Loucy (cell line): Measurements from ENCODE around the gene DUSP2.

ENCODE experiments used
- H2AFZ ChIP-seq: fragments of 200-600 bp; sonication (generic); 2 replicates; pipeline ENCODE4 v1.6.0; 2016; ENCODE audit warnings: antibody characterized with exemption, mild to moderate bottlenecking, low read length, moderate library complexity
- H3F3A ChIP-seq: fragments of 200-600 bp; 2 replicates; pipeline ENCODE4 v1.6.0; 2016; ENCODE audit warnings: antibody characterized with exemption, low read depth, mild to moderate bottlenecking
- H3K27me3 ChIP-seq: fragments of 200-600 bp; sonication (generic); 2 replicates; pipeline ENCODE4 v1.6.1; 2014; ENCODE audit warnings: low read length, mild to moderate bottlenecking; ENCODE audit not compliant: insufficient read depth, poor library complexity, severe bottlenecking
- H3K36me3 ChIP-seq: fragments of 200-600 bp; sonication (generic); 2 replicates; pipeline ENCODE4 v1.6.1; 2016; ENCODE audit warnings: low read length; ENCODE audit not compliant: insufficient read depth
- H3K4me1 ChIP-seq: fragments of 200-600 bp; sonication (generic); 2 replicates; pipeline ENCODE4 v1.5.1; 2014; ENCODE audit warnings: low read length, mild to moderate bottlenecking; ENCODE audit not compliant: insufficient read depth, poor library complexity, severe bottlenecking
- H3K4me2 ChIP-seq: fragments of 200-600 bp; sonication (generic); 2 replicates; pipeline ENCODE4 v1.6.0; 2014; ENCODE audit warnings: antibody characterized with exemption, low read length, low read depth, mild to moderate bottlenecking; ENCODE audit not compliant: poor library complexity, severe bottlenecking
- H3K4me3 ChIP-seq: fragments of 200-600 bp; sonication (generic); 2 replicates; pipeline ENCODE4 v1.5.1; 2014; ENCODE audit warnings: low read length, mild to moderate bottlenecking, mixed read lengths; ENCODE audit not compliant: poor library complexity, severe bottlenecking
- H3K79me2 ChIP-seq: fragments of 200-600 bp; sonication (generic); 2 replicates; pipeline ENCODE4 v1.6.1; 2014; ENCODE audit warnings: low read length; ENCODE audit not compliant: insufficient read depth
- H3K9ac ChIP-seq: fragments of 200-600 bp; sonication (generic); 2 replicates; pipeline ENCODE4 v1.6.0; 2014; ENCODE audit warnings: mild to moderate bottlenecking, low read depth, low read length, moderate library complexity; ENCODE audit not compliant: poor library complexity, severe bottlenecking
- H3K9me2 ChIP-seq: fragments of 200-600 bp; sonication (generic); replicated peaks from 2 replicates; pipeline ENCODE4 v1.6.1; 2016; ENCODE audit warnings: low read depth, low read length, mixed read lengths
- H3K9me3 ChIP-seq: fragments of 200-600 bp; sonication (generic); 2 replicates; pipeline ENCODE4 v1.6.1; 2014; ENCODE audit warnings: mild to moderate bottlenecking, antibody characterized with exemption, low read length, low read depth; ENCODE audit not compliant: insufficient read depth
- H4K20me1 ChIP-seq: fragments of 200-600 bp; sonication (generic); 2 replicates; pipeline ENCODE4 v1.6.0; 2014; ENCODE audit warnings: antibody characterized with exemption, low read length, mild to moderate bottlenecking; ENCODE audit not compliant: insufficient read depth, poor library complexity, severe bottlenecking
- EZH2phosphoT487 ChIP-seq: fragments of 200-600 bp; IDR thresholded peaks from 2 replicates; pipeline ENCODE4 v1.6.1; 2018; ENCODE audit warnings: antibody characterized with exemption, mild to moderate bottlenecking, moderate library complexity, borderline replicate concordance
- TF ChIP-seq, protein P1 (sequence below): fragments of 200-600 bp; sonication (generic); conservative IDR thresholded peaks from 2 replicates; pipeline ENCODE4 v1.5.1; 2014; ENCODE audit warnings: mild to moderate bottlenecking, antibody characterized with exemption, low read length

Gene DUSP2, protein sequence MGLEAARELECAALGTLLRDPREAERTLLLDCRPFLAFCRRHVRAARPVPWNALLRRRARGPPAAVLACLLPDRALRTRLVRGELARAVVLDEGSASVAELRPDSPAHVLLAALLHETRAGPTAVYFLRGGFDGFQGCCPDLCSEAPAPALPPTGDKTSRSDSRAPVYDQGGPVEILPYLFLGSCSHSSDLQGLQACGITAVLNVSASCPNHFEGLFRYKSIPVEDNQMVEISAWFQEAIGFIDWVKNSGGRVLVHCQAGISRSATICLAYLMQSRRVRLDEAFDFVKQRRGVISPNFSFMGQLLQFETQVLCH

GRCh38 chr2:96145036-96145847, at the start of gene DUSP2:
TSS of gene DUSP2 (minus strand) at chr2:96145440. CDS start at chr2:96145354, 86 bp downstream.
- TF ChIP-seq EZH2phosphoT487, result no peak
- TF ChIP-seq, protein P1, sequence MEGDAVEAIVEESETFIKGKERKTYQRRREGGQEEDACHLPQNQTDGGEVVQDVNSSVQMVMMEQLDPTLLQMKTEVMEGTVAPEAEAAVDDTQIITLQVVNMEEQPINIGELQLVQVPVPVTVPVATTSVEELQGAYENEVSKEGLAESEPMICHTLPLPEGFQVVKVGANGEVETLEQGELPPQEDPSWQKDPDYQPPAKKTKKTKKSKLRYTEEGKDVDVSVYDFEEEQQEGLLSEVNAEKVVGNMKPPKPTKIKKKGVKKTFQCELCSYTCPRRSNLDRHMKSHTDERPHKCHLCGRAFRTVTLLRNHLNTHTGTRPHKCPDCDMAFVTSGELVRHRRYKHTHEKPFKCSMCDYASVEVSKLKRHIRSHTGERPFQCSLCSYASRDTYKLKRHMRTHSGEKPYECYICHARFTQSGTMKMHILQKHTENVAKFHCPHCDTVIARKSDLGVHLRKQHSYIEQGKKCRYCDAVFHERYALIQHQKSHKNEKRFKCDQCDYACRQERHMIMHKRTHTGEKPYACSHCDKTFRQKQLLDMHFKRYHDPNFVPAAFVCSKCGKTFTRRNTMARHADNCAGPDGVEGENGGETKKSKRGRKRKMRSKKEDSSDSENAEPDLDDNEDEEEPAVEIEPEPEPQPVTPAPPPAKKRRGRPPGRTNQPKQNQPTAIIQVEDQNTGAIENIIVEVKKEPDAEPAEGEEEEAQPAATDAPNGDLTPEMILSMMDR, result no peak
- no peaks in the 10 kb centered on the region for H3K9me3 ChIP-seq
- H3K4me3 ChIP-seq, result peak within 1 kb of the TSS; percentile 99
- H3F3A ChIP-seq, result no peaks in the 10 kb centered on the region
- H2AFZ ChIP-seq, result peak within 1 kb of the TSS; percentile 64; the same call in 1 of the 2 replicates
- H3K79me2 ChIP-seq, result peaks cover 31% of the 10 kb centered on the region
- H4K20me1 ChIP-seq, result peaks cover 17% of the 10 kb centered on the region
- peak within 1 kb of the TSS; percentile 94 for H3K9ac ChIP-seq
- H3K27me3 ChIP-seq, result no peaks in the 10 kb centered on the region
- H3K9me2 ChIP-seq, result no peaks in the 10 kb centered on the region
- H3K4me2 ChIP-seq, result peak within 1 kb of the TSS; percentile 85
- peaks cover 54% of the 10 kb centered on the region for H3K4me1 ChIP-seq
- H3K36me3 ChIP-seq, result no peaks in the 10 kb centered on the region

DNA sequence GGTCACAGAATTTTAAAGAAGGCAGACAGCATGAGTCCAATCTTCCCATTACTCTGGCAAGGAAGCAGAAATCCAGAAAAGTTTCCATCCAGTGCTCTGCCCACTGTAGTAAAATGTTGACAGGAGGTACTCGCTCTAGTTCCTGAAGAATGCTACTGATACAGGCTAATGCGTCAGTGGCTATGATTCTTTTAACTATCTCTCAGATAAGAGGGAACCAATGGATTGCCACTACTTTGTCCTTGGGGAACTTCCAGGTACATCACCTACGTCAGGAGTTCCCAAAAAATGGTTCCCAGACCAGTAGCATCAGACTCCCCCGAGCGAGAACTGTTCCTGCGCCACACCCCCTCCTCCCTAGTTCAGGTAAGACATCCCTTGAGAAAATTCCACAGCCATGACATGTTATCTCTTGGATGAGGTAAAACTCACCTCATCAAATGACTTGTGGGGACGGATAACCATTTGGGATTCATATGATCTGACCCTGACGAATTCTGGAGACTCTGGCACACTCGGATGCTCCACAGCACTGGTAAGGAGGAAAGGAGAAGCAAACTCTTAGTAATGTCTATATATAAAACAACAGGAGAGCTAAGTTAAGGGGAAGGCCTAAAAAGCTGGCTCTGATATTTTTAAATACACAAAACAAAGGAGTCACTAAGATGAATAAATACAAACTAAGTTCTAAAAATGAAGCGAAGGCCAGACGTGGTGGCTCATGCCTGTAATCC, 46.9 kb upstream of the DUSP2 start:
- Histone ChIP-seq H3K27me3 (no peaks in the 10 kb centered on the region), H3F3A (no peaks in the 10 kb centered on the region), H2AFZ (no peak overlapping the region), H3K9me2 (no peaks in the 10 kb centered on the region), H3K36me3 (peaks cover 69% of the 10 kb centered on the region), H3K4me1 (no peaks in the 10 kb centered on the region), H3K9ac (no peak overlapping the region), H3K4me3 (no peak overlapping the region), H3K4me2 (no peak overlapping the region), H4K20me1 (peaks cover 17% of the 10 kb centered on the region), H3K79me2 (peaks cover 30% of the 10 kb centered on the region), H3K9me3 (no peaks in the 10 kb centered on the region)
- no peak for TF ChIP-seq EZH2phosphoT487
- TF ChIP-seq, protein P1, result no peak

- Histone ChIP-seq H3F3A (peaks cover 5% of the 10 kb centered on the region; the same call in 1 of the 2 replicates), H2AFZ (no peak overlapping the region), H3K9me2 (no peaks in the 10 kb centered on the region), H3K9ac (no peak overlapping the region), H3K9me3 (no peaks in the 10 kb centered on the region), H3K4me3 (no peak overlapping the region), H3K79me2 (0 out of 2 replicates have a peak, but pooled peaks cover 3% of the 10 kb centered on the region), H3K4me2 (no peak overlapping the region), H3K4me1 (no peaks in the 10 kb centered on the region), H3K36me3 (peaks cover 85% of the 10 kb centered on the region), H4K20me1 (no peaks in the 10 kb centered on the region), H3K27me3 (no peaks in the 10 kb centered on the region)
- TF ChIP-seq EZH2phosphoT487, result no peak
- TF ChIP-seq, protein P1, result no peak
These were observed 43.7 kb upstream of the DUSP2 start for GRCh38 chr2:96188821-96189526.
